Measurements from ENCODE around the gene ATRAID.

ATRAID gene

DNA sequence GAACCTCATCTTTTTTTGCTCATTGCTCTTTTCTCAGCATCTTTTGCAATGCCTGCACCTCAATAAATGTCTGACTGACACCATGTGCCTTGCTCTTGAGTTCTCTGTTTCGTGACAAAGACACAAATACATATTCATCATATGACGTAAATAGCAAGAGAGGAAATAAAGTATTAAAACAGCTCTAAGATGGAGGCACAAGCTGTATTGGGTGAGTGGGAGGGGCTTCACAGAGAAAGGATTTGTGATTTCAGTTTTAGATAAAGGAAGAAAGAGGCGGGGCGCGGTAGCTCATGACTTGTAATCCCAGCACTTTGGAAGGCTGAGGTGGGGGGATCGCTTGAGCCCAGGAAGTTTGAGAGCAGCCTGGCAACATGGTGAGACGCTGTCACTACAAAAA is 8.2 kb downstream of the ATRAID start:
- DNase-seq, result no peak

DNA sequence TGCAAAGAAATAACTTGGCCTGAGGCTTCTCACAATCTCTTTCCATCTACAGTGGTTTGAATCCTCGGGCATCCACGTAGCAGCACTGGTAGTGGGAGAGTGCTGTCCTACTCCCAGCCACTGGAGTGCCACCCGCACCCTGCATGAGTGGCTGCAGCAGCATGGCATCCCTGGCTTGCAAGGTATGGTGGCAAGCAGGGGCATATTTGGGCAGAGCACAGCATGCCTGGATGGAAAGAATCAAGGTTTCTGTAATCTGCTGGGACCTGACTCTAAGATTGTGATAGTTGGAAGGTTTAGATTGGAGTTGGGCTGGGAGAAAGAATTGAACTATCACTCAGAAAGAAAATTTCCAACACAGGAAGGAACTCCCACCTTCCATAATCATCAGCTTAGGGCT is 9.3 kb downstream of the ATRAID start:
- no peak for DNase-seq

DNA sequence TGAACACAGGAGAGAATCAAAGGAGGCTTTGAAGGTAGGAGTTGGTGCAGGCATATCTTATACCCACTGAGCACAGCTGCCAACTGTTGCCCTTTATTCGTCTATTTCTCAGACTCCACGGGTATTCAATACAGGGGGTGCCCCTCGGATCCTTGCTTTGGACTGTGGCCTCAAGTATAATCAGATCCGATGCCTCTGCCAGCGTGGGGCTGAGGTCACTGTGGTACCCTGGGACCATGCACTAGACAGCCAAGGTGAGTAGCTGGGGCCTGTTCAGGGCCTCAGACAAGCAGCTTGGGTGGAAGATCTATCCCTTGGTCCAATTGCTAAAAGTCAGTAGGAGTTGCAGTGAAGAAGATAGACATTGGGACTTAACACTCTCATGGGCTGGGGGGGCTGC is 10.6 kb downstream of the ATRAID start:
- no peak for DNase-seq

DNA sequence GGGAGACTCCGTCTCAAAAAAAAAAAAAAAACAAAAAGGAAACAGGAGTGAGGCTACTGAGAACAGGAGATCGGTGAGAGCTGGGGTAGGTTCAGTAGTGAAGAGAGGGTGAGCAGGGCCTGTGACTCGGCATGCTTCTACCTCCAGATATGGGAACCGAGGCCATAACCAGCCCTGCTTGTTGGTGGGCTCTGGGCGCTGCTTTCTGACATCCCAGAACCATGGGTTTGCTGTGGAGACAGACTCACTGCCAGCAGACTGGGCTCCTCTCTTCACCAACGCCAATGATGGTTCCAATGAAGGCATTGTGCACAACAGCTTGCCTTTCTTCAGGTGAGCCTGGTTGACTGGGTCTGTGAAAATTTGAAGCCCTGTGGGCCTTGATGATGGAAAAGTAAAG is 11.6 kb downstream of the ATRAID start:
- DNase-seq, result no peak

- DNase-seq, result no peak
Measured at GRCh38 chr2:27225526-27225925, 13.7 kb downstream of the ATRAID start.

- DNase-seq, result no peak
Measured at GRCh38 chr2:27227501-27227900, 15.7 kb downstream of the ATRAID start.

- no peak for DNase-seq
Measured at GRCh38 chr2:27231921-27232320, 20.1 kb downstream of the ATRAID start.

DNA sequence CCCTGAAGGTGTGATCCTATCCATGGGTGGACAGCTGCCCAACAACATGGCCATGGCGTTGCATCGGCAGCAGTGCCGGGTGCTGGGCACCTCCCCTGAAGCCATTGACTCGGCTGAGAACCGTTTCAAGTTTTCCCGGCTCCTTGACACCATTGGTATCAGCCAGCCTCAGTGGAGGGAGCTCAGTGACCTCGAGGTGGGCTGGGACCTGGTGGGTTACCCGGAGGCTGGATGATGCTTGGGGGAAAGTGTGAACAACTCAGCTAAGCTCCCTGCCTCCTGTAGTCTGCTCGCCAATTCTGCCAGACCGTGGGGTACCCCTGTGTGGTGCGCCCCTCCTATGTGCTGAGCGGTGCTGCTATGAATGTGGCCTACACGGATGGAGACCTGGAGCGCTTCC is 21.5 kb downstream of the ATRAID start:
- no peak for DNase-seq

GRCh38 chr2:27236136-27236535 is 24.3 kb downstream of the ATRAID start:
- no peak for DNase-seq

GRCh38 chr2:27236626-27237025 is 24.8 kb downstream of the ATRAID start:
- DNase-seq, result no peak

- DNase-seq, result no peak
Measured at GRCh38 chr2:27237341-27237945, 25.6 kb downstream of the ATRAID start.

GRCh38 chr2:27238976-27239375 is 27.1 kb downstream of the ATRAID start:
- no peak for DNase-seq

- no peak for DNase-seq
Measured at GRCh38 chr2:27240406-27240805, 28.6 kb downstream of the ATRAID start.

- DNase-seq, result no peak
Measured at GRCh38 chr2:27241761-27242613, 30.1 kb downstream of the ATRAID start.

DNA sequence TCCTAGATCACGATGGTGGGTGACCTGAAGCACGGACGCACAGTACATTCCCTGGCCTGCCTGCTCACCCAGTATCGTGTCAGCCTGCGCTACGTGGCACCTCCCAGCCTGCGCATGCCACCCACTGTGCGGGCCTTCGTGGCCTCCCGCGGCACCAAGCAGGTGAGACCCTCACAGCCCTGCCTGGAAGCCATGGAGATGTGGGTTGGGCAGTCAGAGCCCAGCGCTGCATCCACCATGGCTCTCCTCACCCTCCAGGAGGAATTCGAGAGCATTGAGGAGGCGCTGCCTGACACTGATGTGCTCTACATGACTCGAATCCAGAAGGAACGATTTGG is 30.7 kb downstream of the ATRAID start:
- no peak for DNase-seq

DNA sequence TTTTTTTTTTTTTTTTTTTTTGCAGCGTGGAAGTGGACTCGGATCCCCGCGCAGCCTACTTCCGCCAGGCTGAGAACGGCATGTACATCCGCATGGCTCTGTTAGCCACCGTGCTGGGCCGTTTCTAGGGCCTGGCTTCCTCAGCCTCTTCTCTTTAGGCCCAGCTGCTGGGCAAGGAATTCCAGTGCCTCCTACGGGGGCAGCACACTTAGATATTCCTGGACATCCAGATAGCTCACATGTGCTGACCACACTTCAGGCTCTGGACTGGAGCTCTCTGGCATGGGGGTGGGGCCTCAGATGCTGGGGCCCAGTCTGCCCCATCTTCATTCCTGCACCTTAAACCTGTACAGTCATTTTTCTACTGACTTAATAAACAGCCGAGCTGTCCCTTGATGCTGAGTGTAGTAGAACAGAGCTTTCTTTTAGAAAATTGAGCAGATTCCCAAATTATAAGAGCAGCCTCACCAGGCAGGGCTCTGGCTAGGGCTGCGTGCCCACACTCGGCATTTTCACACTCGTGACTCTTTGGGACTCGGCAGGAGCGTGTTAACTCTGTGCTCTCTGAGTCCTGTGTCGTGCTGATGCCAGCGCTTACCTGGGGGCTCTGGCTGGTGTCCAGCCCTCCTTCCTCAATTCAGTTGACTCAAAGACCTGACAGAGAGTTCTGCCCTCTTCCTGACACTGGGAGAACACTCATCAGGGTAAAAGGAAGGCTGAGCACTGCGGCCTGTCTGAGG is 31.7 kb downstream of the ATRAID start:
- DNase-seq, result no peak

- DNase-seq, result no peak
Measured at GRCh38 chr2:27245116-27245515, 33.3 kb downstream of the ATRAID start.

- DNase-seq, result no peak
Measured at GRCh38 chr2:27245626-27246025, 33.8 kb downstream of the ATRAID start.

GRCh38 chr2:27247893-27248292 is 36.1 kb downstream of the ATRAID start:
- DNase-seq, result no peak

- DNase-seq, result no peak
Measured at GRCh38 chr2:27249159-27249890, 37.5 kb downstream of the ATRAID start.

GRCh38 chr2:27249891-27250651 is 38.2 kb downstream of the ATRAID start:
- DNase-seq, result peak; percentile 41

GRCh38 chr2:27250652-27251379 is 39.0 kb downstream of the ATRAID start:
- no peak for DNase-seq
